SK-N-SH treated with all-trans-retinoic acid at 6 μM for 48 hours (cell line): ENCODE data around the gene CRYBA4.

Source experiments
- ARNTL ChIP-seq: fragments of 450-650 bp; formaldehyde crosslinking; IDR thresholded peaks from 2 replicates; pipeline ENCODE4 v1.5.0; 2020; ENCODE audit warnings: low read depth, mild to moderate bottlenecking, moderate library complexity, borderline replicate concordance
- BACH2 ChIP-seq: fragments of 250-450 bp; sonication (Bioruptor Pico); IDR thresholded peaks from 2 replicates; pipeline ENCODE4 v1.9.0; 2021; ENCODE audit warnings: mild to moderate bottlenecking, borderline replicate concordance
- CSRNP3 ChIP-seq: fragments of 250-450 bp; sonication (Bioruptor Pico); IDR thresholded peaks from 2 replicates; pipeline ENCODE4 v1.5.1; 2021; ENCODE audit warnings: mild to moderate bottlenecking, moderate library complexity
- ESRRG ChIP-seq: fragments of 250-450 bp; sonication (Bioruptor Pico); IDR thresholded peaks from 2 replicates; pipeline ENCODE4 v1.6.1; 2021; ENCODE audit warnings: mild to moderate bottlenecking
- OSR1 ChIP-seq: fragments of 250-450 bp; sonication (Bioruptor Pico); IDR thresholded peaks from 2 replicates; pipeline ENCODE4 v1.8.0; 2022; ENCODE audit warnings: moderate library complexity, mild to moderate bottlenecking, inconsistent platforms
- PATZ1 ChIP-seq: fragments of 250-450 bp; sonication (Bioruptor Pico); IDR thresholded peaks from 2 replicates; pipeline ENCODE4 v1.8.0; 2020; ENCODE audit warnings: mild to moderate bottlenecking, moderate library complexity, borderline replicate concordance
- POU6F1 ChIP-seq: fragments of 250-450 bp; sonication (Bioruptor Pico); IDR thresholded peaks from 2 replicates; pipeline ENCODE4 v1.8.0; 2021; ENCODE audit warnings: low read depth, mild to moderate bottlenecking, moderate library complexity, borderline replicate concordance
- PPARA ChIP-seq: fragments of 250-450 bp; sonication (Bioruptor Pico); IDR thresholded peaks from 2 replicates; pipeline ENCODE4 v1.5.0; 2020; ENCODE audit warnings: mild to moderate bottlenecking, borderline replicate concordance
- ZFP3 ChIP-seq: fragments of 250-450 bp; sonication (Bioruptor Pico); IDR thresholded peaks from 2 replicates; pipeline ENCODE4 v1.5.0; 2020; ENCODE audit warnings: mild to moderate bottlenecking, moderate library complexity
- ZFP30 ChIP-seq: fragments of 450-650 bp; formaldehyde crosslinking; IDR thresholded peaks from 2 replicates; pipeline ENCODE4 v1.5.0; 2022; ENCODE audit warnings: mild to moderate bottlenecking, moderate library complexity
- ZNF70 ChIP-seq: fragments of 450-650 bp; formaldehyde crosslinking; IDR thresholded peaks from 2 replicates; pipeline ENCODE4 v1.5.0; 2020; ENCODE audit warnings: mild to moderate bottlenecking, moderate library complexity
- ZNF8 ChIP-seq: fragments of 450-650 bp; formaldehyde crosslinking; IDR thresholded peaks from 2 replicates; pipeline ENCODE4 v1.5.0; 2020; ENCODE audit warnings: mild to moderate bottlenecking, moderate library complexity

- TF ChIP-seq ESRRG (no peak), ZNF8 (CRISPR knock-in tag) (no peak), PPARA (CRISPR knock-in tag) (no peak), POU6F1 (CRISPR knock-in tag) (no peak), BACH2 (CRISPR knock-in tag) (no peak), CSRNP3 (CRISPR knock-in tag) (no peak), OSR1 (CRISPR knock-in tag) (no peak), ARNTL (no peak), PATZ1 (CRISPR knock-in tag) (no peak), ZFP3 (CRISPR knock-in tag) (no peak), ZFP30 (CRISPR knock-in tag) (no peak), ZNF70 (no peak)
Measured at GRCh38 chr22:26606611-26607010, 15.2 kb upstream of the CRYBA4 start.
